ENCODE results near the gene FCRLB.

- no peak for TF ChIP-seq CTCF (IDR thresholded peaks at IDR 0.05)
- TF ChIP-seq POLR2A (IDR thresholded peaks at IDR 0.05), result no peak
Measured at GRCh38 chr1:161771973-161772372, 50.6 kb downstream of the FCRLB start.
